Stimulated activated CD8-positive, alpha-beta memory T cell treated with anti-CD3 and anti-CD28 coated beads, Interleukin-12 subunit alpha, Interleukin-12 subunit beta, amount 100 ng/mL, for 24 hours (primary cell): ENCODE measurements around the gene TNNC1.

Source experiments
- DNase-seq: peaks from one replicate; pipeline ENCODE4 v3.0.0-alpha.2; 2020; ENCODE audit errors: extremely low read depth

TNNC1 gene

DNA sequence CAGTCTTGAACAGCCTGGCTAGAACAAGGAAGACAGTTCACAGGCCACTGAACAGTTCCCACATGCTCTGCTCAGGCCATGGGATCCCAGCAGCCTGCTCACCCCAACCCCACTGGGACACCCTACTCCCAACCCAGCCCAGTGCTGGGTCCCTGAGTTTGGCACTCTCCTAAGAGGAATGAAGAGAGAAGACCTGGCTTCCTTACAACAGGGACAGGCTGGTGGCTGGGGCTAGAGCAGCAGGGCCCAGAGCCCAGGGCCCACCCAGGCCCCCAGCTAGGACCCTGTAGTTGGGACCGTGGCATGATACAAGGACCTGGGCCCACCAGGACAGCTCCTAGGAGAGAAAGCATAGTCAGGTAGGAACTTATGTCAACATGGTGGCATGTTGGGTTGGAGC, 52.3 kb downstream of the TNNC1 start:
- DNase-seq = no peak
